Measurements from ENCODE around the gene ASPN. TPM values are rescaled to one million over a fixed set of nuclear protein-coding genes. Genes with fewer than 3 reads are reported as not detected.
"Not testable (repeated sequence)": the region's sequence is repeated elsewhere in the genome, so short reads cannot be mapped to it uniquely, and the experiment has no call there.

ASPN gene
- total RNA-seq, 2 experiments from 2014 or later: not detected

GRCh38 chr9:92422611-92423338 lies 59.5 kb downstream of the ASPN start:
- Mint-ChIP-seq H3K27me3 (no peaks in the 10 kb centered on the region), H3K27ac (no peak overlapping the region), H3K36me3 (ENCODE audit: low read depth) (no peaks in the 10 kb centered on the region), H3K4me3 (no peak overlapping the region), H3K4me1 (ENCODE audit: low read depth) (no peaks in the 10 kb centered on the region), H3K9me3 (no peaks in the 10 kb centered on the region)
- ChIA-PET POLR2A (no interaction called here), CTCF (no interaction called here)
- DNase-seq (no peak), ATAC-seq (no peak)
- no peak for TF ChIP-seq CTCF (IDR thresholded peaks at IDR 0.05)
- intact Hi-C loops (cut with micrococcal nuclease): no loop called here

DNA sequence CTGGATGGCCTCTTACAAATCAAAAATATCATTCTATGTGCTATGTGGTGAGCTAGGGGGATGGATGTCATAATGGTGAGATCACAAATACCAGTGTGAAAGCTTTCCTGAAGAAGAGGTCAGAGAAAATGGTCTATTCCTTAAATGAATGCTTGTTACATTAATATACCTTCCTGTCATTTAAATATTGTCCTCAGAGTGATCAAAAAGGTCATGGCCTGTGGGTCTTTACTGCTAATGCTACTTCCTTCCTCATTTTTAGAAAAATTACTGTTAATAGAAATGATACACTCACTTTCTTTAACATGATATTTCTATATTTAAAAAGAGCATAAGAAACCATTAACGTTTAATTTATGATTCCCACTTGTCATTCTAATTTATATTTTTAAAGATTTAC lies 67.7 kb downstream of the ASPN start:
- Mint-ChIP-seq H3K4me1 (ENCODE audit: low read depth) (no peaks in the 10 kb centered on the region), H3K9me3 (no peaks in the 10 kb centered on the region), H3K27ac (no peak overlapping the region), H3K27me3 (no peaks in the 10 kb centered on the region), H3K4me3 (no peak overlapping the region), H3K36me3 (ENCODE audit: low read depth) (no peaks in the 10 kb centered on the region)
- CTCF ChIA-PET: no interaction called here
- TF ChIP-seq CTCF (IDR thresholded peaks at IDR 0.05): no peak
- DNase-seq (no peak), ATAC-seq (no peak)
- POLR2A ChIA-PET: no interaction called here
- intact Hi-C loops (cut with micrococcal nuclease): no loop called here

DNA sequence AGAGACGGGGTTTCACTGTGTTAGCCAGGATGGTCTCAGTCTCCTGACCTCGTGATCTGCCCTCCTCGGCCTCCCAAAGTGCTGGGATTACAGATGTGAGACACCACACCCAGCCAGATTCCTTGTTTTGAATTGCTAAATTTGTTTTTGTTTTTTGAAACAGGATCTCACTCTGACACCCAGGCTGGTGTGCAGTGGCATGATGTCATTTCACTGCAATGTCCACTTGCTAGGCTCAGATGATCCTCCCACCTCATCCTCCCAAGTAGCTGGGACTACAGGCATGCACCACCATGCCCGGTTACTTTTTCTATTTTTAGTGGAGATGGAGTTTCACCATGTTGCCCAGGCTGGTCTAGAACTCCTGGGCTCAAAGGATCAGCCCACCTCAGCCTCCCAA lies 71.1 kb downstream of the ASPN start:
- POLR2A ChIA-PET: not testable (repeated sequence)

DNA sequence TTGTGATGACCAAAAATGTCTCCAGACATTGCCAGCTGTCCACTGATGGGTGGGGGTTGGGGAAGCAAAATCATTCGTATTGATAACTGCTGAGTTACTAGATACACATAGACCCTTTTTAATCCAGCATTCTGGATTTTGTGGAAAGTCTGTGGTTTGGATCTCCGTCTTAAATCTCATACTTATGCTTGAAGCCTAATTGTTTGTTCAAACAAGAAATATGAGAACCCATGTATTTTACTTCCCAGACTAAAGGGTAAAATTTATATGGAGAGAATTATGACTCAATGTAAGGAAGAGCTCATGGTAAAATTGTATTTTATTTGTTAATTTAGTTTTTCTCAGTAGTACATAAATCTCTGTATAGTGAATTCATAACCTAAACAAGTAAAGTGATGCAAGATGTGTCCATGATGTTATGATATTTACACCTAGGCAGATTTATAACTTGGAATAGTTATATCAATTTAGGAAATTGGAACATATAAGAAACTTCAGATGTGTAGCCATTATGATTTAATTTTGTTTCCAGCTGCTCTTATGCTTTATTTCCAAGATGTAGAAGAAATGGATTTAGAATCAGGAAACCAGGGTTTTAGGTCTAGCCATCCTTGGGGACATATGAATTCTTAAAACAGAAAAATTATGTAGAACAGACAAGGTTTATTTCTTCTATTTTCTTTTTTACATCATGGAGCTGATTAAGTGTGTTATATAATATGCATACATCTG lies 73.4 kb downstream of the ASPN start:
- TF ChIP-seq CTCF (IDR thresholded peaks at IDR 0.05): no peak
- DNase-seq (no peak), ATAC-seq (no peak)
- ChIA-PET POLR2A (no interaction called here), CTCF (interaction anchor here (2.6 kb wide), 1 partner anchor 269 kb away, joined by 7 read pairs; no protein-coding TSS in a partner anchor)
- Mint-ChIP-seq H3K4me3 (no peak overlapping the region), H3K4me1 (ENCODE audit: low read depth) (peaks cover 24% of the 10 kb centered on the region), H3K9me3 (no peaks in the 10 kb centered on the region), H3K36me3 (ENCODE audit: low read depth) (peaks cover 2% of the 10 kb centered on the region), H3K27me3 (no peaks in the 10 kb centered on the region), H3K27ac (no peak overlapping the region)
- intact Hi-C loops (cut with micrococcal nuclease): no loop called here

More for the DNA sequence above, 71.1 kb downstream of the ASPN start:
- H3K9me3 Mint-ChIP-seq; H3K27me3 Mint-ChIP-seq; H3K27ac Mint-ChIP-seq; H3K36me3 Mint-ChIP-seq (ENCODE audit: low read depth); intact Hi-C loops (cut with micrococcal nuclease); ATAC-seq; CTCF ChIA-PET; H3K4me3 Mint-ChIP-seq; DNase-seq: not testable (repeated sequence)
- H3K4me1 Mint-ChIP-seq (ENCODE audit: low read depth): peaks cover 12% of the 10 kb centered on the region

DNA sequence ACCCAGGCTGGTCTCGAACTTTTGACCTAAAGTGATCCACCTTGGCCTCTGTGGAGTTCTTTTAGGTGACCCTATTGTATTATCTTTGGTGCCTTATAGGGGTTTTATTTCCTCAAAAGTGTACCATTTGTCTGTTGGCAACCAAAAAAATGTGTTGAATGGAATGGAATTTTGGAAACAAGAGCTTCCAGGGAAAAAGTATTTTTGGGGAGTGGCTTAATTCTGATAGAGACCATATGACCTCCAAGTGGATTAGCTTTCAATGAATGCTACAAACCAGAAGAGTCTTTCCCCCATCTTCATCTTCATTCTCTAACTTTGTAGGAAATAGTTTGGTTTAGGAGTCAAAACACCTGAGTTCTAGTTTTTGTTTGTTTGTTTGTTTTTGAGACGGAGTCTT lies 74.5 kb downstream of the ASPN start:
- ChIA-PET CTCF (interaction anchor here (2.6 kb wide), 1 partner anchor 268 kb away, joined by 7 read pairs; no protein-coding TSS in a partner anchor), POLR2A (no interaction called here)
- TF ChIP-seq CTCF (IDR thresholded peaks at IDR 0.05): no peak
- Mint-ChIP-seq H3K27me3 (no peaks in the 10 kb centered on the region), H3K9me3 (no peaks in the 10 kb centered on the region), H3K27ac (no peak overlapping the region), H3K4me3 (no peak overlapping the region), H3K4me1 (ENCODE audit: low read depth) (peaks cover 24% of the 10 kb centered on the region), H3K36me3 (ENCODE audit: low read depth) (peaks cover 2% of the 10 kb centered on the region)
- ATAC-seq (no peak), DNase-seq (no peak)
- intact Hi-C loops (cut with micrococcal nuclease): no loop called here

All from activated CD8-positive, alpha-beta T cell treated with anti-CD3 and anti-CD28 coated beads for 36 hours (primary cell).